Lung (tissue), 12 donors: ENCODE data around the gene DIPK1A. TPM values are rescaled to one million over a fixed set of nuclear protein-coding genes. Genes with fewer than 3 reads are reported as not detected.

Experiments
- ATAC-seq: fragments of 200-7000 bp; cut with Tn5 transposase; one replicate; pipeline ENCODE4 v1.9.1; 2020; ENCODE audit warnings: moderate number of reproducible peaks; ENCODE audit not compliant: insufficient read depth, low FRiP score
- DNase-seq, 3 donors: peaks; one replicate each; pipeline ENCODE4 v3.0.0-alpha.2; 2013 to 2017
- H3K27ac ChIP-seq, 2 donors: one replicate each; pipeline ENCODE4 v1.5.1; 2013; ENCODE audit warnings: mild to moderate bottlenecking in 2 of 2, moderate library complexity in 2 of 2, control low read depth in 1 of 2, inconsistent platforms in 1 of 2, low read depth in 1 of 2, low read length in 1 of 2
- H3K27me3 ChIP-seq, 3 donors: one replicate each; pipeline ENCODE4 v1.5.1; 2013; ENCODE audit warnings: low read length in 2 of 3; ENCODE audit not compliant: control insufficient read depth in 3 of 3, insufficient read depth in 3 of 3
- H3K36me3 ChIP-seq, 4 donors: one replicate each; pipeline ENCODE4 v1.5.1; 2013; ENCODE audit warnings: low read length in 4 of 4, mild to moderate bottlenecking in 1 of 4, moderate library complexity in 1 of 4; ENCODE audit not compliant: control insufficient read depth in 4 of 4, insufficient read depth in 4 of 4
- H3K4me1 ChIP-seq, 5 donors: one replicate each; pipeline ENCODE4 v1.5.1; 2013; ENCODE audit warnings: low read length in 5 of 5, mild to moderate bottlenecking in 2 of 5, moderate library complexity in 1 of 5; ENCODE audit not compliant: control insufficient read depth in 5 of 5, insufficient read depth in 5 of 5
- H3K4me3 ChIP-seq: one replicate; pipeline ENCODE4 v1.5.1; 2013; ENCODE audit warnings: mild to moderate bottlenecking, control low read depth, moderate library complexity
- H3K9ac ChIP-seq, 2 donors: one replicate each; pipeline ENCODE4 v1.5.1; 2013; ENCODE audit warnings: low read length in 2 of 2, control low read depth in 1 of 2; ENCODE audit not compliant: insufficient read depth in 1 of 2
- H3K9me3 ChIP-seq, 4 donors: one replicate each; pipeline ENCODE4 v1.5.1; 2013; ENCODE audit warnings: low read length in 3 of 4, mild to moderate bottlenecking in 1 of 4, moderate library complexity in 1 of 4; ENCODE audit not compliant: control insufficient read depth in 4 of 4, insufficient read depth in 3 of 4
- WGBS, 2 donors: extraction: QIAGEN DNeasy Blood & Tissue Kit; methylation state at CpG; one replicate each; pipeline ENCODE4 v1.1.7; 2013; 5-methylcytosine and 5-hydroxymethylcytosine counted together
- polyA plus RNA-seq, 2 donors: library from polyadenylated mRNA; stranded (reverse); fragments of 200-250 nt; gene quantifications; one replicate each; pipeline ENCODE4 v1.2.1, GENCODE V29; 2013
- total RNA-seq, 2 donors: library from RNA; depleted of rRNA in 1 of 2; stranded (reverse); fragments of >200 nt in 1 of 2; gene quantifications; one replicate each; pipeline ENCODE4 v1.2.1, GENCODE V29; 2014 to 2021
- TF ChIP-seq, protein P1 (sequence below): IDR thresholded peaks from 2 replicates; pipeline ENCODE4 v1.5.1; 2012; ENCODE audit warnings: mild to moderate bottlenecking; ENCODE audit errors: control extremely low read depth, extremely low read depth
- donor health status: control.
- donor health status: control.
- donor health status: Bipolar disorder and iron deficiency.
- donor health status: healthy.
- donor health status: DM: yes; HTN: yes; CAD: no.

DIPK1A gene
- total and polyA plus RNA-seq, 4 donors = 2.3 to 8.0 (median 4.1) TPM

DNA sequence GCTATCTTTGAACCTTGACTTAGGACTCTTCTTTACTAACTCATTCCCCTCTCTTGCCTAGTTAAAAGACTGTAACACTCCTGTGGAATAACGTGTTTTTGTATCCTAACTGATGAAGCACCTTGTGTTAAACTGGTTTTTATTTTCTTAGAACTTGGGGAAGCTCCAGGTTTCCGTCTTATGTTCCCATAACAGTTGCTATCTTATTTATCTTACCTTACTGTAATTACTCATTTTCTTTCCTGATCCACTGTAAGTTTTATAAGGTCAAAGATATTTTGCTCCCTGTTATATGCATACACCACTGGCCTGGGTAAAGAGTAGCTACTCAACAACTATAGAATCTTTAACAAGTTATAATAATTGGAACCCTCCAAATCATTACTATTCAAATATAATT, 86.3 kb downstream of the DIPK1A start:
- WGBS, 2 donors = 89 to 91% methylated on average over 2 of the region's 2 CpGs
- TF ChIP-seq, protein P1, sequence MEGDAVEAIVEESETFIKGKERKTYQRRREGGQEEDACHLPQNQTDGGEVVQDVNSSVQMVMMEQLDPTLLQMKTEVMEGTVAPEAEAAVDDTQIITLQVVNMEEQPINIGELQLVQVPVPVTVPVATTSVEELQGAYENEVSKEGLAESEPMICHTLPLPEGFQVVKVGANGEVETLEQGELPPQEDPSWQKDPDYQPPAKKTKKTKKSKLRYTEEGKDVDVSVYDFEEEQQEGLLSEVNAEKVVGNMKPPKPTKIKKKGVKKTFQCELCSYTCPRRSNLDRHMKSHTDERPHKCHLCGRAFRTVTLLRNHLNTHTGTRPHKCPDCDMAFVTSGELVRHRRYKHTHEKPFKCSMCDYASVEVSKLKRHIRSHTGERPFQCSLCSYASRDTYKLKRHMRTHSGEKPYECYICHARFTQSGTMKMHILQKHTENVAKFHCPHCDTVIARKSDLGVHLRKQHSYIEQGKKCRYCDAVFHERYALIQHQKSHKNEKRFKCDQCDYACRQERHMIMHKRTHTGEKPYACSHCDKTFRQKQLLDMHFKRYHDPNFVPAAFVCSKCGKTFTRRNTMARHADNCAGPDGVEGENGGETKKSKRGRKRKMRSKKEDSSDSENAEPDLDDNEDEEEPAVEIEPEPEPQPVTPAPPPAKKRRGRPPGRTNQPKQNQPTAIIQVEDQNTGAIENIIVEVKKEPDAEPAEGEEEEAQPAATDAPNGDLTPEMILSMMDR = no peak
- H3K27me3 ChIP-seq = no peaks in the 10 kb centered on the region
- H3K4me3 ChIP-seq = no peak overlapping the region
- H3K36me3 ChIP-seq = no peaks in the 10 kb centered on the region
- no peak overlapping the region for H3K9ac ChIP-seq
- ATAC-seq (no peak), DNase-seq (no peak)
- H3K27ac ChIP-seq = no peak overlapping the region
- H3K9me3 ChIP-seq = peaks cover 0 to 6% (median 0%) of the 10 kb centered on the region in 4 donors
- H3K4me1 ChIP-seq = peaks cover 0 to 3% (median 0%) of the 10 kb centered on the region in 5 donors

DNA sequence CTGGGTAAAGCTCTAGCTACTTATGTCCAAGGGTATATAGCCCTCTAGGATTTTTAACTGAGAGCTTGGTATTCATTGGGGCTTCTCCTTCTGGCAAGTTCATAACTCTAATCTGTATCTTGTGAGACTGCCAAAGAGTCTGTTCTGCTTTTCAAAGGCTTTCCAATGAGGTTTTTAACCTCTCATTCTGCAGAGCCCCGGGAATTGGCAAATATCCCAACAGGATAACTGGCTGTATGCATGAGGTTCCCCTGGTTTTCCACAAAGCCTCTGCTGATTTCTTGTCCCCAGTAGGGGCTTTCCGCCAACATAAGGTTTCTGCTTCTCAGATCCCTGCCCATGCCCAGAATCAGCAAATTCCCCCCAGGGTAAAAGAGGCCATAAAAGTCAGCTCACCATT, 88.5 kb downstream of the DIPK1A start:
- no peaks in the 10 kb centered on the region for H3K36me3 ChIP-seq
- no peak overlapping the region for H3K4me3 ChIP-seq
- no peak for ATAC-seq
- no peak overlapping the region for H3K27ac ChIP-seq
- H3K27me3 ChIP-seq = no peaks in the 10 kb centered on the region
- DNase-seq = peak in 1 of 3 donors; percentile 26
- H3K9ac ChIP-seq = no peak overlapping the region
- H3K9me3 ChIP-seq = peaks cover 0 to 6% (median 0%) of the 10 kb centered on the region in 4 donors
- WGBS, 2 donors = 83 to 98% methylated on average over 2 of the region's 2 CpGs
- TF ChIP-seq, protein P1 = no peak
- peaks cover 0 to 1% (median 0%) of the 10 kb centered on the region in 5 donors for H3K4me1 ChIP-seq

DNA sequence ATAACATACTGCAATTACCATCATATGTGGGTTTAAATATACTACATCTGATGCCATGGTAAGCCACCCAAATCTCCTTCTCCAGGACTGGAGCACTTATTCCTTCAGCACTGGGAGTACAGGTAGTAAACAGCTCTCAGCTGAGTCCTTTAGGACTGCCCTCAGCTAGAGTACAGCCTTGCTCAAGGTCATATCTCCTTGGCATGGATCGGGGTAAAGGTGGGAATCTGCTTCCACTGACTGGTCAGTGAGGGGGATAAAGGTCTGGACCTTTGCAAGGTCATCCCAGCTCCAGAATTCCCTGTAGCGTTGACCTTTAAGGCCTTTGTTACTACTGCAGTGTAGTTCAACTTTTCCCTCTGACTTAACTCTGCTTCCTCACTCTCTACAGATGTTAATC, 90.7 kb downstream of the DIPK1A start:
- no peak for ATAC-seq
- H3K36me3 ChIP-seq = no peaks in the 10 kb centered on the region
- TF ChIP-seq, protein P1 = no peak

DNA sequence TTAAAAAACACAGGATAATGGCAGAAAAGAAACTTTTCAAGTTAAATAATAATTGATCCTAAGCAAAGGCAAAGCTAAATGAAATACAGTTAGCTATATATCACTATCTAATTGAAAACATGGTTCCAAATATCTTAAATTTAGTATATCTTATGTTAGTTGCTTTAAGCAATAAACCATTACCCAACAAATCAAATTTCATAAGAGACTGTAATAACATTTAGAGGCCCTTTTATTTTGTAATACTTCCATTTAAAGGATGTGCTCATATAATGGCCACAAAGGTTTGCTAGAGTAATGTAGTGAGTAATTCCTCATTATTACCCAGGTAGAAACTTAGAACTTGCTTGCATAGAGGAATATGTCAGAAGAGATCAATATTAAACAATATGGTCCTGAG, 97.1 kb downstream of the DIPK1A start:
- DNase-seq (no peak), ATAC-seq (no peak)
- Histone ChIP-seq H3K9me3 (no peaks in the 10 kb centered on the region), H3K36me3 (no peaks in the 10 kb centered on the region), H3K9ac (no peak overlapping the region), H3K27ac (no peak overlapping the region), H3K27me3 (no peaks in the 10 kb centered on the region), H3K4me1 (peaks cover 0 to 2% (median 0%) of the 10 kb centered on the region in 5 donors), H3K4me3 (no peak overlapping the region)
- TF ChIP-seq, protein P1 = no peak

More for the DNA sequence above, 90.7 kb downstream of the DIPK1A start:
- Histone ChIP-seq H3K4me3 (no peak overlapping the region), H3K4me1 (no peaks in the 10 kb centered on the region), H3K9ac (no peak overlapping the region), H3K9me3 (peaks cover 0 to 6% (median 0%) of the 10 kb centered on the region in 4 donors), H3K27me3 (no peaks in the 10 kb centered on the region), H3K27ac (no peak overlapping the region)
- WGBS, 2 donors = 95 to 96% methylated on average over 2 of the region's 2 CpGs
- no peak for DNase-seq
